WTC11 (cell line): ENCODE data around the gene PTPRK. TPM values are rescaled to one million over a fixed set of nuclear protein-coding genes. Genes with fewer than 3 reads are reported as not detected.

Experiments
- ATAC-seq: fragments of 200-7000 bp; cut with Tn5 transposase; 2 replicates; pipeline ENCODE4 v1.10.0; 2021; ENCODE audit warnings: mild to moderate bottlenecking, moderate library complexity
- CTCF ChIA-PET: fragments of 300-600 bp; sonication (Branson Sonifier 250); formaldehyde crosslinking; loops from one replicate; lab custom pipeline; 2021; ENCODE audit warnings: antibody characterized with exemption; lab: Charles Lee
- POLR2A ChIA-PET: fragments of 350-600 bp; sonication (Branson Sonifier 250); formaldehyde crosslinking; loops from one replicate; lab custom pipeline; 2021; ENCODE audit warnings: antibody characterized with exemption; lab: Charles Lee
- DNase-seq: peaks from one replicate; pipeline ENCODE4 v3.0.0; 2021; ENCODE audit warnings: low spot score
- H3K27ac Mint-ChIP-seq: 2 replicates; pipeline ENCODE4 v1.8.0; 2021; ENCODE audit warnings: mixed read lengths
- H3K27me3 Mint-ChIP-seq: 2 replicates; pipeline ENCODE4 v1.8.0; 2021; ENCODE audit warnings: low read depth, mild to moderate bottlenecking, moderate library complexity, mixed read lengths
- H3K36me3 Mint-ChIP-seq: 2 replicates; pipeline ENCODE4 v1.8.0; 2021; ENCODE audit warnings: mixed read lengths
- H3K4me1 Mint-ChIP-seq: 2 replicates; pipeline ENCODE4 v1.8.0; 2022; ENCODE audit warnings: mixed read lengths
- H3K4me3 Mint-ChIP-seq: 2 replicates; pipeline ENCODE4 v1.8.0; 2021; ENCODE audit warnings: mild to moderate bottlenecking, moderate library complexity, mixed read lengths
- H3K9me3 Mint-ChIP-seq: 2 replicates; pipeline ENCODE4 v1.8.0; 2021; ENCODE audit warnings: mixed read lengths
- AFF4 ChIP-seq: sonication (generic); formaldehyde crosslinking; IDR thresholded peaks from 2 replicates; pipeline ENCODE4 v1.8.1; 2023; ENCODE audit warnings: mild to moderate bottlenecking, missing genetic modification reagents, borderline replicate concordance
- CBFB ChIP-seq: sonication (generic); formaldehyde crosslinking; IDR thresholded peaks from 2 replicates; pipeline ENCODE4 v1.8.1; 2022; ENCODE audit warnings: mild to moderate bottlenecking, low read depth, missing genetic modification reagents
- CREB1 ChIP-seq: sonication (generic); formaldehyde crosslinking; IDR thresholded peaks from 2 replicates; pipeline ENCODE4 v1.8.0; 2023; ENCODE audit warnings: mild to moderate bottlenecking, missing genetic modification reagents
- ETV6 ChIP-seq: sonication (generic); formaldehyde crosslinking; IDR thresholded peaks from 2 replicates; pipeline ENCODE4 v1.8.1; 2022; ENCODE audit warnings: mild to moderate bottlenecking, missing genetic modification reagents
- NFE2L1 ChIP-seq: sonication (generic); formaldehyde crosslinking; IDR thresholded peaks from 2 replicates; pipeline ENCODE4 v1.8.1; 2023; ENCODE audit warnings: missing genetic modification reagents
- NFYB ChIP-seq: sonication (generic); formaldehyde crosslinking; conservative IDR thresholded peaks from 2 replicates; pipeline ENCODE4 v1.8.0; 2022; ENCODE audit warnings: low read depth, missing genetic modification reagents
- RORB ChIP-seq: fragments of 250-450 bp; sonication (Bioruptor Pico); IDR thresholded peaks from 2 replicates; pipeline ENCODE4 v1.9.0; 2021; ENCODE audit warnings: mild to moderate bottlenecking
- SMAD4 ChIP-seq: sonication (generic); formaldehyde crosslinking; IDR thresholded peaks from 2 replicates; pipeline ENCODE4 v1.8.0; 2022; ENCODE audit warnings: mild to moderate bottlenecking, missing genetic modification reagents
- SP1 ChIP-seq: sonication (generic); formaldehyde crosslinking; conservative IDR thresholded peaks from 2 replicates; pipeline ENCODE4 v1.8.1; 2022; ENCODE audit warnings: missing genetic modification reagents
- STAT6 ChIP-seq: sonication (generic); formaldehyde crosslinking; conservative IDR thresholded peaks from 2 replicates; pipeline ENCODE4 v1.8.1; 2023; ENCODE audit warnings: mild to moderate bottlenecking, low read depth, missing genetic modification reagents, moderate library complexity
- USF1 ChIP-seq: sonication (generic); formaldehyde crosslinking; IDR thresholded peaks from 2 replicates; pipeline ENCODE4 v1.8.0; 2022; ENCODE audit warnings: mild to moderate bottlenecking, missing genetic modification reagents
- USF2 ChIP-seq: sonication (generic); formaldehyde crosslinking; IDR thresholded peaks from 2 replicates; pipeline ENCODE4 v1.8.1; 2023; ENCODE audit warnings: mild to moderate bottlenecking, missing genetic modification reagents, moderate library complexity
- ZNF232 ChIP-seq: sonication (generic); formaldehyde crosslinking; IDR thresholded peaks from 2 replicates; pipeline ENCODE4 v1.8.0; 2022; ENCODE audit warnings: mild to moderate bottlenecking, missing genetic modification reagents
- total RNA-seq: library from RNA; stranded (reverse); gene quantifications from 3 replicates; pipeline ENCODE4 v1.2.3, GENCODE V29; 2021
- TF ChIP-seq, protein P1 (sequence below): fragments of 250-450 bp; sonication (Bioruptor Pico); IDR thresholded peaks from 2 replicates; pipeline ENCODE4 v1.8.0; 2021; ENCODE audit warnings: mild to moderate bottlenecking
- TF ChIP-seq, protein P2 (sequence below): sonication (generic); formaldehyde crosslinking; IDR thresholded peaks from 2 replicates; pipeline ENCODE4 v1.8.0; 2023; ENCODE audit warnings: missing genetic modification reagents, mild to moderate bottlenecking, borderline replicate concordance

PTPRK gene
- total RNA-seq, 1 experiment from 2014 or later: 44.8 TPM

DNA sequence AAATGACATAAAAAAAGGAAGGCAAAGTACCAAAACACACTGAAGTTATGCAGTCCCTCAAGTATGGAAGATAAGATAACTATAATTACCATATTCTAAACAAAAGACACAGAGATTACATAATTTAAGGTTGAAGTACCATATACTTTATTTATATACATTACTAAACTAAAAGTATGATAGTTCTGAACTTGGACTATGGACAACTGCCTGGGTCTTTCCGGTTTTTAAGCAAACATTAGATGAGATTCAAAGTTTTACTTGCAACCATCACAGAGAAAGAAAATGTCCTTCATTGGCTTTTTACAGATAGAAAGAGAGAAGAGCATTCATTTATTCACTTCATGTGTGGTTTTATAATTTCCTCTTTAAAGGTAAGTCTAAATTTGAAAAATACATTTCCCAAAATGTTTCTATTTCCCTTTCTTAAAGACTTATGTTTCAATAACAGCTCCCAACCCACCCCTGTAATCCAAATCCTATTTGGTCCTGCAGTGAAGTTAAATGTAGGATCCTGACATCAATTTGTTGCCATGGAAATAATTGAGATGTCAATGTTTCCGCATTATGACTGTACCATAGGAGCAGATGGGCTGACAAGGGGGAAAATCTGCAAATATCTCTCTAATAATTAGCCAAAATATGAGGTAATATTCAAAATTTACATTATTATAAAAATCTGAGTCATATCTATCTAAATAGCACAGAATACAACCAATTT is 63.7 kb downstream of the PTPRK start:
- TF ChIP-seq NFE2L1 (CRISPR knock-in tag) (no peak), AFF4 (CRISPR knock-in tag) (no peak), CBFB (CRISPR knock-in tag) (no peak), STAT6 (no peak), RORB (CRISPR knock-in tag) (no peak)
- TF ChIP-seq, protein P1, sequence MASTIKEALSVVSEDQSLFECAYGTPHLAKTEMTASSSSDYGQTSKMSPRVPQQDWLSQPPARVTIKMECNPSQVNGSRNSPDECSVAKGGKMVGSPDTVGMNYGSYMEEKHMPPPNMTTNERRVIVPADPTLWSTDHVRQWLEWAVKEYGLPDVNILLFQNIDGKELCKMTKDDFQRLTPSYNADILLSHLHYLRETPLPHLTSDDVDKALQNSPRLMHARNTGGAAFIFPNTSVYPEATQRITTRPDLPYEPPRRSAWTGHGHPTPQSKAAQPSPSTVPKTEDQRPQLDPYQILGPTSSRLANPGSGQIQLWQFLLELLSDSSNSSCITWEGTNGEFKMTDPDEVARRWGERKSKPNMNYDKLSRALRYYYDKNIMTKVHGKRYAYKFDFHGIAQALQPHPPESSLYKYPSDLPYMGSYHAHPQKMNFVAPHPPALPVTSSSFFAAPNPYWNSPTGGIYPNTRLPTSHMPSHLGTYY (CRISPR knock-in tag): no peak
- TF ChIP-seq, protein P2, sequence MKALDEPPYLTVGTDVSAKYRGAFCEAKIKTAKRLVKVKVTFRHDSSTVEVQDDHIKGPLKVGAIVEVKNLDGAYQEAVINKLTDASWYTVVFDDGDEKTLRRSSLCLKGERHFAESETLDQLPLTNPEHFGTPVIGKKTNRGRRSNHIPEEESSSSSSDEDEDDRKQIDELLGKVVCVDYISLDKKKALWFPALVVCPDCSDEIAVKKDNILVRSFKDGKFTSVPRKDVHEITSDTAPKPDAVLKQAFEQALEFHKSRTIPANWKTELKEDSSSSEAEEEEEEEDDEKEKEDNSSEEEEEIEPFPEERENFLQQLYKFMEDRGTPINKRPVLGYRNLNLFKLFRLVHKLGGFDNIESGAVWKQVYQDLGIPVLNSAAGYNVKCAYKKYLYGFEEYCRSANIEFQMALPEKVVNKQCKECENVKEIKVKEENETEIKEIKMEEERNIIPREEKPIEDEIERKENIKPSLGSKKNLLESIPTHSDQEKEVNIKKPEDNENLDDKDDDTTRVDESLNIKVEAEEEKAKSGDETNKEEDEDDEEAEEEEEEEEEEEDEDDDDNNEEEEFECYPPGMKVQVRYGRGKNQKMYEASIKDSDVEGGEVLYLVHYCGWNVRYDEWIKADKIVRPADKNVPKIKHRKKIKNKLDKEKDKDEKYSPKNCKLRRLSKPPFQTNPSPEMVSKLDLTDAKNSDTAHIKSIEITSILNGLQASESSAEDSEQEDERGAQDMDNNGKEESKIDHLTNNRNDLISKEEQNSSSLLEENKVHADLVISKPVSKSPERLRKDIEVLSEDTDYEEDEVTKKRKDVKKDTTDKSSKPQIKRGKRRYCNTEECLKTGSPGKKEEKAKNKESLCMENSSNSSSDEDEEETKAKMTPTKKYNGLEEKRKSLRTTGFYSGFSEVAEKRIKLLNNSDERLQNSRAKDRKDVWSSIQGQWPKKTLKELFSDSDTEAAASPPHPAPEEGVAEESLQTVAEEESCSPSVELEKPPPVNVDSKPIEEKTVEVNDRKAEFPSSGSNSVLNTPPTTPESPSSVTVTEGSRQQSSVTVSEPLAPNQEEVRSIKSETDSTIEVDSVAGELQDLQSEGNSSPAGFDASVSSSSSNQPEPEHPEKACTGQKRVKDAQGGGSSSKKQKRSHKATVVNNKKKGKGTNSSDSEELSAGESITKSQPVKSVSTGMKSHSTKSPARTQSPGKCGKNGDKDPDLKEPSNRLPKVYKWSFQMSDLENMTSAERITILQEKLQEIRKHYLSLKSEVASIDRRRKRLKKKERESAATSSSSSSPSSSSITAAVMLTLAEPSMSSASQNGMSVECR (CRISPR knock-in tag): no peak
- Mint-ChIP-seq H3K4me3 (no peak overlapping the region), H3K9me3 (no peaks in the 10 kb centered on the region), H3K27ac (no peak overlapping the region), H3K36me3 (no peaks in the 10 kb centered on the region), H3K27me3 (no peaks in the 10 kb centered on the region), H3K4me1 (peaks cover 11% of the 10 kb centered on the region)
- CTCF ChIA-PET: no interaction called here
- POLR2A ChIA-PET: no interaction called here
- DNase-seq: no peak
- ATAC-seq: no peak

DNA sequence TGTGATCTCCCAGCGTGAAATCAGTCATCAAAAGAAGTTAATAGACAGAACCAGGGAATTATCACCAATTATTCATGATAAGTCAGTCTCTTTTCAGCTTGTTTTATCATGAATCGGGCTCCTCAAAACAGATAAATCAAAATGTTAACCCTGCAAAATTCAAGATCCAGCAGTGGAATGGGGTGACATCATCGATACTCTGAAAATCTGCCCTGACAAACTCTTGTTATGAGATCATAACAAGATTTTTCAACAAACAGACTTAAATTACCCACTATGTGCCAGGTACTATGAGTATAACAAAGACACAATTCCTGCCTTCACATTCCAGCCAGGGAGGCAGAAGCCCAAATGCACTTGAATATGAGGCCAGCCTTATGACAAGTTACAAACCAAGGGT is 64.4 kb downstream of the PTPRK start:
- no peaks in the 10 kb centered on the region for H3K36me3 Mint-ChIP-seq
- no peak for ATAC-seq
- ChIA-PET POLR2A (no interaction called here), CTCF (no interaction called here)
- DNase-seq: no peak
- H3K4me1 Mint-ChIP-seq: peaks cover 11% of the 10 kb centered on the region
- H3K9me3 Mint-ChIP-seq: no peaks in the 10 kb centered on the region
- no peak overlapping the region for H3K4me3 Mint-ChIP-seq
- no peak overlapping the region for H3K27ac Mint-ChIP-seq
- no peaks in the 10 kb centered on the region for H3K27me3 Mint-ChIP-seq
- TF ChIP-seq ETV6 (CRISPR knock-in tag) (no peak), CREB1 (CRISPR knock-in tag) (no peak), NFYB (CRISPR knock-in tag) (no peak), SP1 (CRISPR knock-in tag) (no peak), ZNF232 (no peak), SMAD4 (CRISPR knock-in tag) (no peak), USF1 (CRISPR knock-in tag) (no peak), USF2 (no peak)
- TF ChIP-seq, protein P2 (CRISPR knock-in tag): no peak
